ENCODE measurements around the gene GNPTG. TPM values are rescaled to one million over a fixed set of nuclear protein-coding genes. Genes with fewer than 3 reads are reported as not detected.

Gene GNPTG
- total RNA-seq, 4 donors from 2014 or later, result 46.5 to 65.7 (median 60.0) TPM

GRCh38 chr16:1346422-1347285 lies 5.1 kb upstream of the GNPTG start:
- H3K4me3 ChIP-seq (ENCODE audit: low read depth, poor library complexity, severe bottlenecking), result no peak overlapping the region
- no peak for DNase-seq (ENCODE audit: low spot score in 2 of 2)
- WGBS, 2 donors, result 62 to 64% methylated on average over 22 to 23 of the region's 34 CpGs
- no peak for TF ChIP-seq POLR2A (IDR thresholded peaks at IDR 0.05)
- TF ChIP-seq CTCF (IDR thresholded peaks at IDR 0.05), result no peak
- intact Hi-C loops (cut with DNase I; ENCODE audit: low total_unique reads), result no loop called here

- TF ChIP-seq POLR2A (IDR thresholded peaks at IDR 0.05), result no peak
- intact Hi-C loops (cut with DNase I; ENCODE audit: low total_unique reads), result no loop called here
- no peak overlapping the region for H3K4me3 ChIP-seq (ENCODE audit: low read depth, poor library complexity, severe bottlenecking)
- DNase-seq (ENCODE audit: low spot score in 2 of 2), result no peak
- 48 to 64% methylated on average over 10 to 26 of the region's 31 CpGs for WGBS, 2 donors
Measured at GRCh38 chr16:1347286-1347855, 4.4 kb upstream of the GNPTG start.

GRCh38 chr16:1347962-1348361 lies 3.8 kb upstream of the GNPTG start:
- intact Hi-C loops (cut with DNase I; ENCODE audit: low total_unique reads), result no loop called here
- 80 to 84% methylated on average over 8 to 26 of the region's 29 CpGs for WGBS, 2 donors
- TF ChIP-seq POLR2A (IDR thresholded peaks at IDR 0.05), result no peak
- H3K4me3 ChIP-seq (ENCODE audit: low read depth, poor library complexity, severe bottlenecking), result no peak overlapping the region
- no peak for DNase-seq (ENCODE audit: low spot score in 2 of 2)

- H3K4me3 ChIP-seq (ENCODE audit: low read depth, poor library complexity, severe bottlenecking), result no peak overlapping the region
- WGBS, 2 donors, result 77 to 87% methylated on average over 8 to 14 of the region's 15 CpGs
- intact Hi-C loops (cut with DNase I; ENCODE audit: low total_unique reads), result no loop called here
- TF ChIP-seq CTCF (IDR thresholded peaks at IDR 0.05), result no peak
- no peak for DNase-seq (ENCODE audit: low spot score in 2 of 2)
Measured at GRCh38 chr16:1348441-1348840, 3.3 kb upstream of the GNPTG start.

- WGBS, 2 donors, result 79 to 87% methylated on average over 11 to 14 of the region's 14 CpGs
- TF ChIP-seq CTCF (IDR thresholded peaks at IDR 0.05) (no peak), POLR2A (IDR thresholded peaks at IDR 0.05) (no peak)
- H3K4me3 ChIP-seq (ENCODE audit: low read depth, poor library complexity, severe bottlenecking), result no peak overlapping the region
- DNase-seq (ENCODE audit: low spot score in 2 of 2), result no peak
- intact Hi-C loops (cut with DNase I; ENCODE audit: low total_unique reads), result no loop called here
Measured at GRCh38 chr16:1348926-1349325, 2.8 kb upstream of the GNPTG start.

GRCh38 chr16:1349351-1349750 lies 2.4 kb upstream of the GNPTG start:
- intact Hi-C loops (cut with DNase I; ENCODE audit: low total_unique reads), result no loop called here
- WGBS, 2 donors, result 82 to 84% methylated on average over 16 of the region's 16 CpGs
- no peak for TF ChIP-seq POLR2A (IDR thresholded peaks at IDR 0.05)
- H3K4me3 ChIP-seq (ENCODE audit: low read depth, poor library complexity, severe bottlenecking), result no peak overlapping the region
- no peak for DNase-seq (ENCODE audit: low spot score in 2 of 2)

- TF ChIP-seq POLR2A (IDR thresholded peaks at IDR 0.05), result no peak
- TF ChIP-seq CTCF (IDR thresholded peaks at IDR 0.05), result no peak
- DNase-seq (ENCODE audit: low spot score in 2 of 2), result no peak
- intact Hi-C loops (cut with DNase I; ENCODE audit: low total_unique reads), result loop anchor here (10.0 kb wide), 1 partner anchor 55 kb away; no protein-coding TSS in a partner anchor
- WGBS, 2 donors, result 93 to 97% methylated on average over 17 of the region's 17 CpGs
- no peak overlapping the region for H3K4me3 ChIP-seq (ENCODE audit: low read depth, poor library complexity, severe bottlenecking)
Measured at GRCh38 chr16:1349951-1350350, 1.8 kb upstream of the GNPTG start.
